Mesothelial cell of epicardium (in vitro differentiated cells): Measurements from ENCODE around the gene KCNB1. TPM values are rescaled to one million over a fixed set of nuclear protein-coding genes. Genes with fewer than 3 reads are reported as not detected.
A peak's percentile ranks its signal among the peaks of the same experiment; 100 is the strongest.

ENCODE experiments used
- DNase-seq, 2 experiments: peaks; one replicate each; pipeline ENCODE4 v3.0.0; 2021; ENCODE audit warnings: low spot score in 2 of 2; ENCODE audit not compliant: unreplicated experiment in 2 of 2
- H3K27ac Mint-ChIP-seq: 2 replicates; pipeline ENCODE4 v1.8.0; 2021; ENCODE audit warnings: mixed read lengths
- H3K27me3 Mint-ChIP-seq: 2 replicates; pipeline ENCODE4 v1.8.0; 2021; ENCODE audit warnings: low read depth, mixed read lengths
- H3K36me3 Mint-ChIP-seq: 2 replicates; pipeline ENCODE4 v1.8.0; 2021; ENCODE audit warnings: mixed read lengths
- H3K4me1 Mint-ChIP-seq: 2 replicates; pipeline ENCODE4 v1.8.0; 2021; ENCODE audit warnings: mixed read lengths
- H3K4me3 Mint-ChIP-seq: 2 replicates; pipeline ENCODE4 v1.8.0; 2021; ENCODE audit warnings: mild to moderate bottlenecking, moderate library complexity, mixed read lengths
- H3K9me3 Mint-ChIP-seq: 2 replicates; pipeline ENCODE4 v1.8.0; 2021; ENCODE audit warnings: mixed read lengths
- CTCF ChIP-seq: fragments of 200-600 bp; sonication (generic); IDR thresholded peaks from one replicate; pipeline ENCODE4 v1.5.0; 2021; ENCODE audit warnings: antibody characterized with exemption; ENCODE audit not compliant: unreplicated experiment
- total RNA-seq: library from RNA; stranded (reverse); gene quantifications from 3 replicates; pipeline ENCODE4 v1.2.1, GENCODE V29; 2021

Gene KCNB1
- total RNA-seq, 1 donor from 2014 or later, result 0.51 TPM

GRCh38 chr20:49447946-49448809, 34.3 kb downstream of the KCNB1 start:
- H3K4me1 Mint-ChIP-seq, result peaks cover 6% of the 10 kb centered on the region
- H3K36me3 Mint-ChIP-seq, result no peaks in the 10 kb centered on the region
- H3K4me3 Mint-ChIP-seq, result no peak overlapping the region
- TF ChIP-seq CTCF, result no peak
- no peak for DNase-seq
- peaks cover 29% of the 10 kb centered on the region for H3K27me3 Mint-ChIP-seq
- H3K9me3 Mint-ChIP-seq, result no peaks in the 10 kb centered on the region
- H3K27ac Mint-ChIP-seq, result no peak overlapping the region

GRCh38 chr20:49447364-49447763, 35.1 kb downstream of the KCNB1 start:
- H3K27ac Mint-ChIP-seq, result no peak overlapping the region
- no peaks in the 10 kb centered on the region for H3K36me3 Mint-ChIP-seq
- no peak for DNase-seq
- TF ChIP-seq CTCF, result no peak
- H3K4me3 Mint-ChIP-seq, result no peak overlapping the region
- peaks cover 24% of the 10 kb centered on the region for H3K27me3 Mint-ChIP-seq
- peaks cover 6% of the 10 kb centered on the region for H3K4me1 Mint-ChIP-seq
- no peaks in the 10 kb centered on the region for H3K9me3 Mint-ChIP-seq

- H3K4me3 Mint-ChIP-seq, result no peak overlapping the region
- H3K27ac Mint-ChIP-seq, result no peak overlapping the region
- peaks cover 6% of the 10 kb centered on the region for H3K4me1 Mint-ChIP-seq
- peak; percentile 33 to 68 for DNase-seq
- no peaks in the 10 kb centered on the region for H3K9me3 Mint-ChIP-seq
- H3K36me3 Mint-ChIP-seq, result no peaks in the 10 kb centered on the region
- no peak for TF ChIP-seq CTCF
- peaks cover 20% of the 10 kb centered on the region for H3K27me3 Mint-ChIP-seq
Observed at GRCh38 chr20:49446808-49447207, 35.7 kb downstream of the KCNB1 start.

- Mint-ChIP-seq H3K9me3 (no peaks in the 10 kb centered on the region), H3K27me3 (peaks cover 20% of the 10 kb centered on the region), H3K4me3 (no peak overlapping the region), H3K36me3 (no peaks in the 10 kb centered on the region), H3K4me1 (peaks cover 6% of the 10 kb centered on the region), H3K27ac (no peak overlapping the region)
- DNase-seq, result no peak
- no peak for TF ChIP-seq CTCF
Observed at GRCh38 chr20:49446080-49446479, 36.4 kb downstream of the KCNB1 start.

DNA sequence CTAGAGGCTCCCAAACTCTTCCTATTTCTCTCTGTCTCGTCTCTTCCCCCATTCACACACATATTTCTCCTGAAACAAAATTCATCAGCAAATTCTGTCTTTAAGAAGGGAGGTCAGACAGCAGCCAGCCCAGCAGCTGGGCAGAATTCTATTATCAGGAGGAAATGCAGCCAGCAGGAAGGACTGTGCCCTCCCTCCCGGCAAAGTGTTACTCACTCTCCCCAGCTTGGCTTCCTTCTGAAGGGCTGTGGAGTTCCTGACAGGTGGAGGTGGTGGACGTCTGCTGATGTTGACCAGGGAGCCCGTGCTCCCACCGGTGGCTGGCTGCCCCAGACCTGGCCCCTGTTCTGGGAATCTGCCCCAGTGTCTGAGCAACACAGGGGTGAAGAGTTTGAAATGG, 37.3 kb downstream of the KCNB1 start:
- no peak for TF ChIP-seq CTCF
- no peaks in the 10 kb centered on the region for H3K36me3 Mint-ChIP-seq
- H3K4me1 Mint-ChIP-seq, result peaks cover 6% of the 10 kb centered on the region
- no peak overlapping the region for H3K27ac Mint-ChIP-seq
- H3K27me3 Mint-ChIP-seq, result peaks cover 12% of the 10 kb centered on the region
- H3K9me3 Mint-ChIP-seq, result no peaks in the 10 kb centered on the region
- DNase-seq, result no peak
- H3K4me3 Mint-ChIP-seq, result no peak overlapping the region
